Measurements from ENCODE around the gene OR6N1. TPM values are rescaled to one million over a fixed set of nuclear protein-coding genes. Genes with fewer than 3 reads are reported as not detected.

The OR6N1 gene
- total and polyA plus RNA-seq, 2 donors (not counting 3 experiments of a cell fraction or from before 2014, with no cell fraction given) = not detected

- no peak overlapping the region for H3K9ac ChIP-seq (replicated peaks; ENCODE audit: extremely low read depth, insufficient read depth, low read length)
- no peaks in the 10 kb centered on the region for H3K79me2 ChIP-seq (ENCODE audit: control insufficient read depth, insufficient read depth, low read length)
- POLR2A ChIA-PET = no interaction called here
- H3K36me3 ChIP-seq (ENCODE audit: control insufficient read depth in 2 of 2, extremely low read depth in 1 of 2, insufficient read depth in 2 of 2, low read length in 2 of 2) = no peaks in the 10 kb centered on the region
- H3K27me3 ChIP-seq (ENCODE audit: control insufficient read depth in 2 of 2, insufficient read depth in 2 of 2, low read length in 2 of 2) = no peaks in the 10 kb centered on the region
- no peaks in the 10 kb centered on the region for H3K9me1 ChIP-seq (replicated peaks; ENCODE audit: control insufficient read depth, extremely low read depth, insufficient read depth, low read length)
- BruUV-seq (replicated peaks) = no TSS peak
- CTCF ChIA-PET = no interaction called here
- intact Hi-C loops (cut with micrococcal nuclease) (no loop called here), dilution Hi-C loops (cut with MboI; ENCODE audit: extremely low pct_ligation_motif_present, low sequenced_read_pairs) (no loop called here)
- no peak for DNase-seq (ENCODE audit: low read depth, low spot score)
- no peak for FAIRE-seq
- no peak overlapping the region for H2AFZ ChIP-seq (ENCODE audit: low read depth, low read length)
- no peaks in the 10 kb centered on the region for H4K20me1 ChIP-seq (replicated peaks; ENCODE audit: control insufficient read depth, extremely low read depth, insufficient read depth, low read length)
- H3K9me3 ChIP-seq (replicated peaks; ENCODE audit: control insufficient read depth, insufficient read depth, low read length) = no peaks in the 10 kb centered on the region
- no peaks in the 10 kb centered on the region for H3K4me1 ChIP-seq (ENCODE audit: control insufficient read depth, extremely low read depth, insufficient read depth, low read length)
- TF ChIP-seq JUN (IDR thresholded peaks at IDR 0.05; ENCODE audit: borderline replicate concordance, insufficient read depth, insufficient read length, low read depth) (no peak), FOS (IDR thresholded peaks at IDR 0.05; ENCODE audit: borderline replicate concordance, insufficient read depth, low read length) (no peak), MYC (IDR thresholded peaks at IDR 0.05; ENCODE audit: low read depth, low read length) (no peak), GATA2 (IDR thresholded peaks at IDR 0.05; ENCODE audit: insufficient read depth, insufficient read length, low read depth, low read length) (no peak), POLR2A (IDR thresholded peaks at IDR 0.05; ENCODE audit: low read depth, low read length) (no peak), EZH2 (IDR thresholded peaks at IDR 0.05; ENCODE audit: borderline replicate concordance, low read depth, low read length, severe bottlenecking) (no peak), CTCF (IDR thresholded peaks at IDR 0.05; ENCODE audit: extremely low read depth in 1 of 2, insufficient read depth in 1 of 2, low read depth in 1 of 2, low read length in 2 of 2) (no peak), MAX (IDR thresholded peaks at IDR 0.05; ENCODE audit: insufficient read depth, insufficient read length) (no peak), POLR2AphosphoS5 (IDR thresholded peaks at IDR 0.05; ENCODE audit: insufficient read depth, low read depth, low read length) (no peak)
- H3K4me3 ChIP-seq (replicated peaks in 1 of 3; ENCODE audit: insufficient read depth in 1 of 3, low read depth in 1 of 3, low read length in 3 of 3) = no peak overlapping the region
- H3K27ac ChIP-seq (ENCODE audit: insufficient read depth, low read depth, low read length) = no peak overlapping the region
- H3K4me2 ChIP-seq (ENCODE audit: insufficient read depth, low read length) = no peak overlapping the region
These were observed 49.7 kb upstream of the OR6N1 start for GRCh38 chr1:158821723-158822122.

All from endothelial cell of umbilical vein (primary cell).